HG03342 (cell line): ENCODE data around the gene STXBP4.

Experiments
- ATAC-seq: cut with Tn5 transposase; IDR thresholded peaks from one replicate; pipeline ENCODE4 v1.9.1; 2021; ENCODE audit warnings: mild to moderate bottlenecking, moderate library complexity; ENCODE audit not compliant: unreplicated experiment

Gene STXBP4

DNA sequence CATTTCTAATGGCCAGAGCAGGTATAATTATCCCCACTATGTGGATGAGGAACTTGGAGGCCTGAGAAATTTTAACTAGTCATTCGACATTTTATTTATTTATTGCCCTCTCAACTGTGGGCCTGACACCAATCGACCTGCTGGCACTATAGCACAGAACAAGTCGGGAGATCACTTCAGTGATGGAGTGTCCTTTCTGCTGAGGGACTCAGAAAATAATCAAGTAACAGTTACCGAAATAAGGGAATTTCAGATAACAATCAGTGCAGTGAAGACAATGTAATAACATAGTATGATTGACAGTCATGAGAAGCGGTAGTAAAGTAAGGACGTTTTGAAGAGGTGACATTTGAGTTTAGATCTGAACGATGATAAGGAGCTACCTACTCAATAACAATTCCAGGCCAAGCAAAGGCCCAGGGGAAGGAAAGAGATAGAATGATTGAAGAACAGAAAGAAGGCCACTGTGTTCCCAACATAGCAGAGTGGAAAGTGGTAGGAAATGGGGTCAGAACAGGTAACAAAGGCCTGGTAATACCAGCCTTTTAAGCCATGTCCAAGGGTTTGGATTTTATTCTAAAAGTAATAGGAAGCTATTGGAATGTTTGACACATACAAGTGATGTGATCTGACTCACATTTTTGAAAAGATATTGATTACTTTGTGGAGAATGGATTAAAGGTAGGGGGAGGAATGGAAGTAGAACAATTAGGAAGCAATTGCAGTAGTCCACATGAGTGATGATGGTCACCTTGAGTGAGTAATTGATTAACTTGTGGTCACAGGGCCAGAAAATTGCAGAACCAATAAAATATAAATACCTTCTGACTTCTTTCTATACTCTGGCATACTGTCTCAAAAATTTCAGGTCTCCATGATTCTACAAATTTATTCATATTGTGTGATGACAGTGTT is 1.4 kb downstream of the STXBP4 start:
- no peak for ATAC-seq

DNA sequence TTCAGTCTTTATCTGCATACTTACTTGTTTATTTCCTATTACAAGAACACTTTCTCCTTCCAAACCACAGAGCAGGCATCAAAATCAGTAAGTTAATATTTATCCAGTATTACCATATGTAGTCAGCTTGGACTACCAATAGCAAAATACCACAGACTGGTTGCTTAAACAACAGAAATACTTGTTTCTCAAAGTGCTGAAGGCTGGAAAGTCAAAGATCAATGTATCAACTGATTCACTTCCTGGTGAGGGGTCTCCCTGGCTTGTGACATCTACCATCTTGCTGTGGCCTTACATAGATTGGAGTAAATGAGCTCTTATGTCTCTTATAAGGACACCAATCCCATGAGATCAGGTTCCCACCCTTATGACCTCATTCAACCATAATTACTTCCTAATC is 2.6 kb downstream of the STXBP4 start:
- ATAC-seq: no peak

DNA sequence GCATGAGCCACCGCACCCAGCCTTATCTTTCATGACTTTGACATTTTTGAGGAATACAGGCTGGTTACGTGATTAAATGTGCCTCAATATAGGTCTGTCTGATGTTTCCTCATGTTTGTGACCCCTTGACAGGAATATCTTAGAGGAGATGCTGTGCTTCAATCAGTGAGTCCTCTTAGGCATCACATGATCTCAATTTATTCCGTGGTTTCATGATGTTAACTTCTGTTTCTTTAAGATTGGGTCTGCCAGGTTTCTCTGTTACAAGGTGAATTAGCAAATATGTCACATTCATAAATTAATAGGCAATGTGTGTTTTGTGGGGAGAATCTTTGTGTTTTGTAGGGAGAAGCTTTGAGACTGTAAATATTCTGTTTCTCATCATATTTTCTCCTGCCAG is 3.3 kb downstream of the STXBP4 start:
- ATAC-seq: no peak

DNA sequence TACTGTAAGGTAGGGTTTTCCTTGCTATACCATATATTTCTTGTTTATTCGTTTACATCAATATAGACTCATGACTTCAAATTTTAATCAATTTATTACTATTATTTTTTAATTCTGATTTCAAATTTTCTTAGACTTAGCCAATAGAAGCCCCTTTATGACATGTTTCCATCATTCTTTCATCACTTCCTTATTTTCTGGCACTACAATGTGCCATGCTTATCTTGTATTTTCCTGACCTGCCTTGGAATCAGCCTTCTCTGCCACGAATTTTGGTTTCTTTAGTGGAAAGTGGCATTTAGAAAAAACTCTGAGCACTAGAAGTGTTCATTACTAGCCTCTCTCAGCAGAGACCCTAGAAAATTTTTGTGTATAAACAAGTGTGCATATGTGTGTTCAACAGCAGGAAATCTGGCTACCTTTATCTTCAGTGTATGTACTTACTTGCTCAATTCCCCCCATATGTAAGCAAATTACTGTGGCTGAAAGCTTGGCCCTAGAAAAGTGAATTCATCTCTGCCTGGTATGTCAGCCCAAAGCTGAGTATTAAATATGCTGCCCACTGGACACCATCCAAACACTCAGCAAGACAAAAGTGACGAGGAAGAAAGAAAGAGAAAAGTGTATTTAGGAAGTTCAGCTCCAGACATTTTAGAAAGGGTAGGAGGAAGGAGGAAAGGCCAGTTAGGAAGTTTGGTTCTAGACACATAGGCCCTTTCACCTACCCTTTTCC is 4.0 kb downstream of the STXBP4 start:
- ATAC-seq: no peak

GRCh38 chr17:54974759-54975158 is 6.2 kb downstream of the STXBP4 start:
- no peak for ATAC-seq

GRCh38 chr17:54976316-54976715 is 7.8 kb downstream of the STXBP4 start:
- ATAC-seq: no peak

DNA sequence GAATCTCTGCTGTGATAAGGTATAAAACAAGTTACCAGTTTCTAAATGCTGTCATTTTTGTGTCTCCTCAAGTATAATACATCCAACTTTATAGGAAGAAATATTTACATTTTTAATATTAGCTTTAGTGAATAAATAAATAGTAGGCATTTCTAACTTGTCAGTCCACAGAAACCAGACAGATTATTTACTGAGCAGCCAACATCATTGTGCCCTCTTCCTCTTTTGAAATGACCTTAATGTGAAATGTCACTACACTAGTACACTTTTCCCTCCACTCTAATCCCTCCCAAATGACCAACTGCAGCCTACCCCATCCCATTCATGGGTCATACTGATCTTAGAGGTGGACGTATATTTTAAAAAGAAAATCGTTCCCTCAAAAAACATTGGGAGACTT is 9.2 kb downstream of the STXBP4 start:
- no peak for ATAC-seq

GRCh38 chr17:54979657-54980056 is 11.1 kb downstream of the STXBP4 start:
- no peak for ATAC-seq

DNA sequence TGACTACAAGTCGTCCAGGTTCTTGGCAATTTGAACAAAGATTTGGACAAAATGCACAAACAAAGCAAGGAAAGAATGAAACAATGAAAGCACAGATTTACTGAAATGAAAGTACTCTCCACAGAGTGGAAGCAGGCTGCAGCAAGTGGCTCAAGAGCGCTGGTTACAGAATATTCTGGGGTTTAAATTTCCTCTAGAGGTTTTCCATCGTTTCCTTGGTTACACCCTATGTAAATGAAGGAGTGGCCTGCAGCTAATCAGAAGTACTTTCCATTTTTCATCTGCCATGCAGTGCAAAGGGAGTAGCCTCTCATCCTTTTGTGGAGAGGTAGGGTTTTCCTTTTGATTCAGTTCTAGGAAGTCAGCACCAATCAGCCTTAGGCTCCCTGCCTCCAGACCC is 11.8 kb downstream of the STXBP4 start:
- ATAC-seq: no peak

GRCh38 chr17:54982399-54982798 is 13.8 kb downstream of the STXBP4 start:
- no peak for ATAC-seq

GRCh38 chr17:54983260-54983659 is 14.7 kb downstream of the STXBP4 start:
- ATAC-seq: peak; percentile 82

GRCh38 chr17:54985476-54985875 is 16.9 kb downstream of the STXBP4 start:
- no peak for ATAC-seq

DNA sequence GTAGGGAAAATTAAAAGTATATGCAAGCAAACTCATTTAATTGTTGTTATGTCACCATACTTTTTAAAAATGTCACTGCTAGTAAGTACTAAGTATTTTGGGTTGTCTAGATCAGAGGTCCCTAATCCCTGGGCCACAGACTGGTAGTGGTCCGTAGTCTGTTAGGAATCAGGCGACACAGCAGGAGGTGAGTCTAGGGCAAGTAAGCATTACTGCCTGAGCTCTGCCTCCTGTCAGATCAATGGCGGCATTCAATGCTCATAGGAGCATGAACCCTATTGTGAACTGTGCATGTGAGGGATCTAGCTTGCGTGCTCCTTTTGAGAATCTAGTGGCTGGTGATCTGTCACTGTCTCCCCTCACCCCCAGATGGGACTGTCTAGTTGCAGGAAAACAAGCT is 21.6 kb downstream of the STXBP4 start:
- ATAC-seq: no peak

DNA sequence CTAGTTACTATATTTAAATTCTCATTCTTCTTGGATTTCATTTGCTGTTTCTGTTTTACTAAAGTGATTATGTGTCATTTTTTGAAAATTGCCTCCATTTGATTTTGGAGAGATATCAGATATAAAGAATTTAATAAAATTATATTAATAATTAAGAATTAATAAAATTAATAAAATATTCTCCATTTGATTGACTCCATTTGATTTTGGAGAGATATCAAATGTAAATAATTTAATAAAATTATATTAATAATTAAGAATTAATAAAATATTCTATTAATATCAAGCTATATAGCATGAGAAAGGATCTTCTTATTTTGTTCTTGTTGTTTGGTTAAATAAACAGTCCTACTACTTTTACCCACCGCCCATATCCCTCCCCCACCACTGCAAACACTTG is 23.0 kb downstream of the STXBP4 start:
- ATAC-seq: no peak

DNA sequence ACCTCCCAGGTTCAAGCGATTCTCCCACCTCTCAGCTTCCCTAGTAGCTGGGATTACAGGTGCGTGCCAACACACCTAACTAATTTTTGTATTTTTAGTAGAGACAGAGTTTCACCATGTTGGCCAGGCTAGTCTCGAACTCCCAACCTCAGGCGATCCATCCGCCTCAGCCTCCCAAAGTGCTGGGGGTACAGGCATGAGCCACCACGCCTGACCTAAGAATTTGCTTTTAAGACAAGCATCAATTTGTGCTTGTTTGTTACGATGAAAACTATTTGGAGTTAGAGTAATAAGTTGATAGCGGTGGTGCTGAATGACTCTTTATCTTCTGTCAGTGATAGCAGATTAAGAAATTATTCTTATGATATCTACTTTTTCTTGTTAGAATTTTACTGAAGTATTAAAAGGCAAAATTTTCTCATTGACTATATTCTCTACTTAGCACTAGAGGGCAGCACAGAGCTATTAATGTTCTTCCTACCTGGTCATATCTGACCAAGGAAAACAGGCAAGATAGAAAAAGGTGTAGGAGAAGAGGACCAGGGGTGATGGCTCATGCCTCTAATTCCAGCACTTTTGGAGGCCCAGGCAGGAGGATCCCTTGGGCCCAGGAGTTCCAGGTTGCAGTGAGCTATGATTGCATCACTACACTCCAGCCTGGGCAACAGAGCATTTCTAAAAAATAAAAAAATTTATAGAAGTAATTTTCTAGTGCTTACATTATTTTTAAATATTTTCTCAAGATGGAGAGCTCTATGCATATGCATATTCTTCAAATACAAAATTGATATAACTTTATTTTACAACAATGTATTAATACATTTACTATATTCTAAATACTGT is 24.5 kb downstream of the STXBP4 start:
- peak; percentile 69 for ATAC-seq

GRCh38 chr17:54996441-54996840 is 27.9 kb downstream of the STXBP4 start:
- ATAC-seq: no peak

DNA sequence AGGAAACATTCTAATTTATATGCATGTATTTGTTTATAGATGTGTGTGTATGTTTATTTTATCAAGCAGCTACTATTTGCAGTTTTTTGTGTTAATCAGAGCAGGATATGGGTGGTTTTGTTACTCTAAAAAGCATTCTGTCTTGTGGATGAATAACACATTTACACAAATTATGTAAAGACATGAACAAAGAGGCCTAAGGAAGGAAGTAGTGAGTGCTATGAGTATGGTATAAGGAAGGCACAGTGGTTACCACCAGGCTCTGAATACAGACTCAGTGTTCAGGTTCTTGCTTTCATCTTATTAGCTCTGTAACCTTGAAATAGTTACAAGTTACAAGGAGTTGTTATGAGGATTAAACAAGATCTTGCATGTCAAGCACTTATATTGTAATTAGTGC is 33.9 kb downstream of the STXBP4 start:
- ATAC-seq: no peak

- no peak for ATAC-seq
These were observed 35.9 kb downstream of the STXBP4 start for GRCh38 chr17:55004484-55004883.

DNA sequence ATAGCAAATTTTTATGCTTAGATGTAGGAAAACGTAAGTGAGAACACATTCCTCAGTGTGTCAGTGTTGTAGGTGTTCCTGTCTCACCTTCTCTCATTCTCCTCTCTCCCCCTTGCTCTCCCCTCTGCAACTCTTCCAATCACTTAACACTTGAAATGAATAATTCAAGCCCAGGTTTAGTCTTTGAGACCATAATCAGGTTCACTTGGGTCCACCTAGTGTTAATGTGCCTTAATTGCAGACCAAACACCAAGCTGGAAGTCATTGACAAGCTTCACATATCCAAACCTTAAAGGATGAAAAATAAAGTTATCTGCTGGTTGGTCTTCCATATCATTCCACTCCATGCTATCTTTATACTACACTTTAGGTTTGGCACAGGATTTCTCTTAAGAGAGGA is 37.0 kb downstream of the STXBP4 start:
- no peak for ATAC-seq

GRCh38 chr17:55023626-55024025 is 55.1 kb downstream of the STXBP4 start:
- no peak for ATAC-seq

DNA sequence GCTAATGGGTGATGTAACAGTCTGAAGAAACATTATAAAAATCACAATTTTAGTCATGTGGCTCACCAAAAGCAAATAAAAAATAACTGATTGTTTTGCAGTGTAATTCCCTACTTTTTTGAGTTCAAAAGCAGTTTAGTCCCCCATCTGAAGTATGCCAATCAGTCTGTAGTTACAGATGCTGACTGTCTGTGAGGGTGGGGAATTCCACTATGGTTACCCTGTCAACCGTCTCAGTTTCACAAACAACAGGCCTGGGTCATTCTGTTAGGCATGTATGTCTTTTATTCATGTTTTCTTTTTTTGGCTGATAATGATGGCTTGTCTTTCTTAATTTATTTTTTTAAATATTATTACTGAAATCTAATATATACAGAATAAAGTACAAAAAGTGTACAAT is 69.3 kb downstream of the STXBP4 start:
- ATAC-seq: peak; percentile 96
